GM19239 (cell line): ENCODE measurements around the gene NOG.

Source experiments
- DNase-seq: peaks from one replicate; pipeline ENCODE4 v3.0.0; 2011; ENCODE audit warnings: low spot score; ENCODE audit not compliant: insufficient read length
- FAIRE-seq: peaks from 2 replicates; lab custom pipeline; 2011; peaks lifted over from hg19 to GRCh38; lab: Jason Lieb, UNC

Gene NOG

DNA sequence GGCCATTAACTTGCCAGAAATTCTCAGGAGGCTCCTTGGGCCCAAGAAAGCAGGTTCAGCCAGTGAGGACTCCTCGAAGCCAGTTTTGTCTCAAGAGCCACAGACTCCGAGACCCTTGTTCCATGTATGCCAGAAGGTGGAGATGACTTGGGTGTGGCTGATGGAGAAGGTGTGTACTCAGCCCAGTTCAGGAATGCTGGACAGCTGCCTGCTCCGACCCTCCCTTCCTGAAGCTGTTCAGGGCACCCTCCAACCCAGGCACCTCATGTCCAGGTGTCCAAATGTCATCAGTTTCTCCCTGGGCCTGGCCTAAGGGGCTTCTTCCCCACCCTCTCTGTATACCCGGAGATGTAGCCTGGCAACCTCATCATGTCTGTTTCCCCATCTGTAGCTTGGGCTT is 40.2 kb downstream of the NOG start:
- DNase-seq (no peak), FAIRE-seq (no peak)

DNA sequence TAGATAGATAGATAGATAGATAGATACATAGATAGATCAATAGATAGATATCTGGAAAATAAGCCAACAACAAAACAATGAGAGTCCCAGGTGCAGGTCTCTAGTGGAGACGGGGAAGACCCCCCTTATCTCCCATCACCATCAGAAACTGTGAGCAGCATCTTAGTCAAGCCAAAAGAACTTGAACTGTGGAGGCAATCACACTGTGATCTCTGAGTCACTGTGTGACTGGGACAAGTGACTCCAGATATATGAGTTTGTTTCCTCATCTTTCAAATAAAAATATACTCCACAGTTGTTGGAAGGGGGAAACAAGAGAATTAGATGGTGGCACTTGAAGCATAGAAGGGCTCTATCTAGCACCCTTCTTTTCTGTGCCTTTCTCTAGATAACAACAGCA is 42.1 kb downstream of the NOG start:
- no peak for FAIRE-seq

DNA sequence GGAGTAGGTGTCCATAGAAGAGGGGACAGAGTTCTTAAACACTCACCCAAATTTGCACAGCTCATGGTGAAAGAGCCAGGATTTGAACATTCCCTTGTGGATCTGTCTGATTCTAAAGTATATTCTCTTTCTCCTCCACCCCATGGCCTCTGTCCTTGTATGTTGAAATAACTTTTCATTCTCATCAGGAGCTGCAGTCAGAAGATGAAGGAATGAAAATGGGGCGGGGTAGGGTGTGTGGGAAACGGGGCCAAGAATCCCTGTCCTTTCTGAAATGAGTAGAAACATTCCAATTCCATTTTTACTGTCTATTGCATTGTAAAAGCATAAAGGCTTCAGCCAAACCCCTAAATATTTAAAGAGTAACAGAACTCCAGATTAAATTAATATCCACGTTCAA is 42.8 kb downstream of the NOG start:
- DNase-seq (no peak), FAIRE-seq (no peak)

More for the DNA sequence above, 42.1 kb downstream of the NOG start:
- no peak for DNase-seq

DNA sequence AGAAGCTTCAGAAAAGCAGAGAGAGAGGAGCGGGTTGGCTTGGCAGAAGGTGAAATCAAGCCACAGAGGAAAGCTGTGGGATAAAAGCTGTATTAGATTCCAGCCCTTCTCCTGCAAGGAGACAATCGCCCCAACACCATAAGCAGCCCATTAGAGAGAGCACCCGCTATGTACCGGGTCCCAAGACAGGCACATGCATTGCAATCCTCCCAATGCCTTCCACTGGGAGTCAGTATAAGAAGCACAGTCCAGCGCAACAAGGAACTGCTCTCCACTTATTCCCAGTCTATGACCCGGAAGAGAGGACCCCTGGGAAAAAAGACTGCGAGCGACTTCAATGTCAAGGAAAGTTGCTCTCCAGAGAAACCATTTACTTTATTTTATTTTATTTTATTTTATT is 43.8 kb downstream of the NOG start:
- no peak for FAIRE-seq

DNA sequence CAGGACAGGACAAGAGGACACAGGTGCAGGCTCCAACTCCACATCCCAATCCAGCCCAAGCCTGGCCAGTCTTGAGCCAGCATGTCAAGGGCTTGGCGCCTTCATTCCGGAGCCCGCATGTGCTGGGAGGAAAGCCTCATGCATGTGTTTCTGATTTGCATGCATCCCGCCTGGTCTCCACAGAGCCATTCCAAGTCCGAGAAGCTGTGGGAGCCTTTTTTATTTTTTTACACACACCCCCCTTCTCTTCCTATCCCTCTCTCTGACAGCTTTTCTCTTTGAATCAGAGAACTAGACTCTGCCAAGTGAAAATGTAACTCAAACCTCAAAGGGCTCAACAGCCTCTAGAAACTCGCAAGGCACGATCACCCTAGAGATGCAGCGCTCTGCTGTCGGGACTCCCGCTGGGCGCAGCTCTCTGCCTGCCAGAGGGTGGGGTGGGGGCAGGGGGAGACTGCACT is 45.1 kb downstream of the NOG start:
- FAIRE-seq (no peak), DNase-seq (no peak)

More for the DNA sequence above, 43.8 kb downstream of the NOG start:
- no peak for DNase-seq

DNA sequence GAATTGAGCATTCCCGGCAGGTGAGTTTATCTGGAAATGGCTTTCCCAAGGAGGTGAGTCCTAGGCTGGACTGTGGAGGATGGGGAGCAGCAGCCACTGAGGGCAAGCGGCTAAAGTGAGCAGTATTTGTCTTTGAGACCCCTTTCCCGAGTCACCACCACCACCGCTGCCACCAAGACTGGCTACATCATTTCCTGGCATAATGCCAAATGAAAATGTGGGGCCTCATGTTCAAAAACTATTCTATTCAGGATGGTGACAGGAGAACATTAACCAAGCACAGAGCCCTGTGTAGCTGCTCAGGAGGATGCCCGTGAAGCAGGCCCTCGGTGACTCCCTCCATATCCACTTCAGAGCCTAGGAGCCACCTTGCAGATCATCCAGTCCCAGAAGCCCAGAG is 46.0 kb downstream of the NOG start:
- DNase-seq (no peak), FAIRE-seq (no peak)

DNA sequence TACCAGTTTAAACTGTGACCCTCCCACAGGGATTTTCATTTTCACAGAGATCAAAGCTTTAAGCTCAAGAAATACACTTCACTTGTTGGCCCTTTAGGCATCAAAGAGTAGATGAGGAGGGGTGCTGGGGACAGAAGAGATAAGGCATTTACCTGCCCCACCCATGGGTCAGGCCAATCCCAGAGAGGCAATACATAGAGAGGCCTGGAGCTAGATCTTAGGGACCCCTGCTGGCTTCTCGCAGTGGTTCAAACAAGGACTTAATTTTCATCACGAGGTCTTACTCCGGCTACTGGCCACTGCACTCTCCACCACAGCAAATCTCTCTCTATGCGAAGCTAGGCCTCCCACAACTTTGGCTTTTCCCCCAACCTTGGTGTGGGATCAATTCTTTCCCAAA is 46.6 kb downstream of the NOG start:
- no peak for FAIRE-seq
- no peak for DNase-seq

DNA sequence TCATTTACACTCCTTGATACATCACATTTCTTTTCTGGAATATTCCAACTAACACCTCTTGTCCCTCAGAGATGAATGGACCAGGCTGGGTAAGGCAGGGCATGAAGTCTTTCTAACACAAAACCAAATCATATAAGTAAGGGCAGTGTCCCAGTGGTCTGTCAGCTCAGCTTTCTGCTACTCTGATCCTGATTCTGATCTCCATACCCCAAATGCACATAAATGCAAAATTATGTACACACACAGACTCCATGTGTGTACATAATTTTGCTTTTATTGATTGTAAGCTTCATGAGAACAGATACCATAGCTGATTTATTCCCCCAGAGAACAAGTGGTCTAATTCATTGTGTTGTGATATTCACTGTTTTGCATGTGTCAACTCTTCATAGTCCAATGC is 47.9 kb downstream of the NOG start:
- FAIRE-seq (no peak), DNase-seq (no peak)

DNA sequence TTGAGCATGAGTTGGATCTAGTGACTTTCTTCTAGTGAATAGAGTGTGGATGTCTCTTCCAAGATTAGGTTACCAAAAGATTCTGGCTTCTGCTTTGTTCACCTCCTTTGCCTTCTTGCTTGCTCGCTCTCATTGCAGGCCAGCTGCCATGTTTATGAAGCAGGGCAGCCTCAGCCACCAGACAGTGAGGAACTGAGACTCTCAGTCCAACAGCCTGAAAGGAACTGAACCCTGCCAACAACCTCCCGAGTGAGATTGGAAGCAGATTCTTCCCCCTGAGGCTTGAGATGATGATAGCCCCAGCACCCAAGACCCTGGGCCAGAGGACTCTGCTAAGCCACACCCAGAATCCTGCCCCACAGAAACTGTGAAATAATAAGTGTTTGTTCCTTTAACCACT is 48.4 kb downstream of the NOG start:
- DNase-seq (no peak), FAIRE-seq (no peak)

DNA sequence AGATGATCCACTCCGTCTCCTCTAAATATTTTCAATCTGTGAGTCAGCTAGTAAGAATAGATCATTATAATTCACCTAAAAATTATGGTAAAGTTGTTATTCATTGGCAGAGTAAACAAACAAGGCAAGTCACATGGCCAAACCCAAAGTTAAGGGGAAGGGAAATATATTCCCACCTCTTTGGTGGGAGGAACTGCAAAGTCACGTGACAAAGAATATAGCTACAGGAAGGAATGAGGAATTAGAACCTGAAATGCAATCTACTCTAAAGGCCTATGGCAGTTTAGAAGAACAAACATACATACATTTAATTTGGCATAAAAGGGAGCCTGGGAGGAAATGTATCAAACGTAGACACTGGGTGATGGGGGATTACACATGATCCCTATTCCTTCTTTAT is 48.9 kb downstream of the NOG start:
- FAIRE-seq (no peak), DNase-seq (no peak)
